ENCODE measurements around the gene CACNB4. TPM values are rescaled to one million over a fixed set of nuclear protein-coding genes. Genes with fewer than 3 reads are reported as not detected.

CACNB4 gene
- under 1 TPM; 0.47 to 0.64 TPM for total RNA-seq
- not detected for polyA plus RNA-seq

DNA sequence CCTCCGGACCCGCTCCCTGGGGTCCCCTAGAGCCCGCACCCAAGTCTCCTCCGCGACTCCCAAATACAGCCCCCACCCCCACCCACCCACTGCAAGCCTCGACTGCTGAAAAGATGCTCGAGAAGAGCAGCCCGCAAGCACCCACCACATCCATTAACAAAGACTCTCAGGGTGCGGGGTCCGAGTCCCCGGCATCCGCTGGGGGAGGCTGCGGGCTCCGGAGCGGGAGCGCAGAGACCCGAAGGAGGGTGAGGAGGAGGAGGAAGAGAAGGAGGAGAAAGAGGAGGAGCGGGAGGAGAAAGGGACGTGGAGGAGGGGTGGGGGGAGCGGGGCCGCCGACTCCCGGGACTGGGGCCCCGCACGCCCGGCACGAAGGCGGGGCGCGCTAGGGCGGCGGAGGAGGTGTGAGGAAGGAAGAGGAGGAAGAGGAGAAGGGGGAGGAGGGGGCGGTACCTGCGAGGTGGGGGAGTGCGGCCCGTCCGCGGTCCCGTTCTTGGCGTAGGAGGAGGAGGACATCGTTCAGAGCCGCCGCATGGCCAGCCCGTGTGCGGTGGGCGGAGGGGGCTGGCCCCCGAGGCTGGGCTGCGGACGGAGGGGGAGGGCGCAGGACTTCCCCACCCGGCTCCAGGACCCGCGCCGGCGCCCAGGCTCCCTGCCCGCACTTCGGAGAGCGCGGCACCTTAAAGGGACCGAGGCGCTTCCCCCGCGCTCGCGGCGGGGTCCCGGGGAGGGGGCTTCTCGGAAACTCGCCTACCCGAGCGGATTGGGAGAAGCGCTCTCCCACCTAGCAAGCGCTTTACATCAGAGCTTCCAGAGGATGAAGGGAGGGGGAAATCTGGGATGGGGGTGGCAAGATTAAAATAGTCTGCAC lies at the start of gene CACNB4:
TSS of gene CACNB4 (minus strand) at position 549 of the 871 bp plus-strand sequence.
- no peak for DNase-seq
- ChIA-PET POLR2A (ENCODE audit: partially characterized antibody) (no interaction called here), CTCF (ENCODE audit: partially characterized antibody) (no interaction called here)
- Mint-ChIP-seq H3K9me3 (no peaks in the 10 kb centered on the region), H3K4me1 (peaks cover 9 to 23% (median 17%) of the 10 kb centered on the region in 4 donors), H3K36me3 (peaks cover 0 to 5% of the 10 kb centered on the region in 2 donors), H3K27ac (peak within 1 kb of the TSS in 3 of 7 donors; percentile 43 to 72 (median 50)), H3K27me3 (peaks cover 30 to 32% of the 10 kb centered on the region in 2 donors), H3K4me3 (peak within 1 kb of the TSS; percentile 78 to 90 (median 88))
- Histone ChIP-seq H3K36me3 (ENCODE audit: insufficient read depth, low read length) (no peaks in the 10 kb centered on the region), H3K27ac (ENCODE audit: low read depth, low read length) (no peak within 1 kb of the TSS), H3K9me3 (ENCODE audit: control insufficient read depth in 1 of 2, low read length in 2 of 2) (no peaks in the 10 kb centered on the region), H3K4me3 (ENCODE audit: low read length in 2 of 2) (peak within 1 kb of the TSS in 1 of 2 donors; percentile 47), H3K27me3 (ENCODE audit: insufficient read depth, low read length) (peaks cover 36% of the 10 kb centered on the region), H3K4me1 (ENCODE audit: insufficient read depth, low read length) (peaks cover 16% of the 10 kb centered on the region)
- intact Hi-C loops (cut with micrococcal nuclease): no loop called here

DNA sequence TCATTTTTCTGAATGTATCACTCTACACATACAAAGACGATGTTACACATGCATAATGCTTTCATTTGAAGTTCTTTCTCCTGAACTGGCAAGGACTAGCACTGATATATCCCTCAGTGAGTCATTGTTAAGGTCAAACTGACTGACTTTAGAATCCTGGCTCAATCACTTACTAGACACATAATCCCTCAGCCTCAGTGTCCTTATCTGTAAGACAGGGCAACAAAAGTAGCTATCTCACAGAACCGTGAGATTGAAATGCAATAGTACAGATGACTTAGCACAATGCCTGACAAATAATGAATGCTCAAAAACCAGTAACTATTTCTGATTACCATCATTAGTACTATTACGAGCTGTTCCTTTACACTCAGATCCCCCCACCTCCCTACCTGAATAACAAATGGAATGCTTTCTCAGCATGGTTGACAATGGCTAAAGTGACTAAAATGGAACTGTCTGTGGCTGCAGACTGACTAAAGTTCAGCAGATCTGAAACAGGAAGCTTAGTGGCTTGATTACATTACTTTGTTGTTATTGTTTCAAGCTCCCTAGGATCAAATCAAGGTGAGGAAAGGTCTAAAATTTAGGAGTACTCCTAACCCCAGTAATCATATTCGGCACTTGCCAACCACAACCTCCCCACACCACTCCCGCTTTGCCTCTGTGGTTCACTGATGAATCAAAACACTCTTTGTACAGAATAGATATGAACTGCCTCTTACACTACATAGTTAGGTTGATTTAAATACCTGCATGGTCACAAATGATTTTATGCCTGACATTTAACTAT lies 35.8 kb upstream of the CACNB4 start:
- H3K9me3 ChIP-seq (ENCODE audit: control insufficient read depth in 1 of 2, low read length in 2 of 2): no peaks in the 10 kb centered on the region
- ChIA-PET POLR2A (ENCODE audit: partially characterized antibody) (no interaction called here), CTCF (ENCODE audit: partially characterized antibody) (no interaction called here)
- no peaks in the 10 kb centered on the region for H3K27me3 Mint-ChIP-seq
- H3K4me3 Mint-ChIP-seq: no peak overlapping the region
- intact Hi-C loops (cut with micrococcal nuclease): no loop called here
- H3K27ac ChIP-seq (ENCODE audit: low read depth, low read length): no peak overlapping the region
- no peaks in the 10 kb centered on the region for H3K9me3 Mint-ChIP-seq
- H3K27ac Mint-ChIP-seq: peak overlapping the region in 5 of 7 donors; percentile 3 to 73 (median 28)
- H3K4me3 ChIP-seq (ENCODE audit: low read length in 2 of 2): no peak overlapping the region
- no peak for DNase-seq
- no peaks in the 10 kb centered on the region for H3K36me3 ChIP-seq (ENCODE audit: insufficient read depth, low read length)
- no peaks in the 10 kb centered on the region for H3K4me1 ChIP-seq (ENCODE audit: insufficient read depth, low read length)
- peaks cover 0 to 10% (median 6%) of the 10 kb centered on the region in 4 donors for H3K4me1 Mint-ChIP-seq
- no peaks in the 10 kb centered on the region for H3K27me3 ChIP-seq (ENCODE audit: insufficient read depth, low read length)
- H3K36me3 Mint-ChIP-seq: peaks cover 21 to 29% of the 10 kb centered on the region in 2 donors

DNA sequence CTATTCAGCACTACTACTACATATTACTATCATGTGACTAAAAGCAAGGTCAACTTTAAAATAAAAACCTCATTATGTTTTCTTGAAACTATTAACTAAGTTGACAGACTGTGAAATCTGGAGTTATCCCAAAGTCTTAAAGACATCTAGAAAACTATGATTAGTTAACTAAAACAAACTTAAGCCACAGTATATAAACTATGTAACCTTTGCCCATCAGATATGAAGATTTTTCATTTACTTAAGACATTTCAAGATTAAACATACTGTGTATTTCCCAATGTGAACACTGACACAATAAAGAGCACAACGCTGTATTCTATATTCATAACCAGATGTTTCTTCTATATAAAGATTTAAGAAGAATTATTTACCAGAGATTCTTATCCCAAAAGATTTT lies 33.5 kb upstream of the CACNB4 start:
- H3K4me1 ChIP-seq (ENCODE audit: insufficient read depth, low read length): no peaks in the 10 kb centered on the region
- DNase-seq: no peak
- H3K27me3 ChIP-seq (ENCODE audit: insufficient read depth, low read length): no peaks in the 10 kb centered on the region
- Mint-ChIP-seq H3K27ac (no peak overlapping the region), H3K27me3 (no peaks in the 10 kb centered on the region), H3K36me3 (peaks cover 26 to 31% of the 10 kb centered on the region in 2 donors), H3K9me3 (no peaks in the 10 kb centered on the region), H3K4me3 (no peak overlapping the region), H3K4me1 (peaks cover 0 to 11% (median 6%) of the 10 kb centered on the region in 4 donors)
- ChIA-PET POLR2A (ENCODE audit: partially characterized antibody) (no interaction called here), CTCF (ENCODE audit: partially characterized antibody) (no interaction called here)
- H3K36me3 ChIP-seq (ENCODE audit: insufficient read depth, low read length): no peaks in the 10 kb centered on the region
- no peaks in the 10 kb centered on the region for H3K9me3 ChIP-seq (ENCODE audit: control insufficient read depth in 1 of 2, low read length in 2 of 2)
- H3K4me3 ChIP-seq (ENCODE audit: low read length in 2 of 2): no peak overlapping the region
- intact Hi-C loops (cut with micrococcal nuclease): no loop called here
- H3K27ac ChIP-seq (ENCODE audit: low read depth, low read length): no peak overlapping the region

DNA sequence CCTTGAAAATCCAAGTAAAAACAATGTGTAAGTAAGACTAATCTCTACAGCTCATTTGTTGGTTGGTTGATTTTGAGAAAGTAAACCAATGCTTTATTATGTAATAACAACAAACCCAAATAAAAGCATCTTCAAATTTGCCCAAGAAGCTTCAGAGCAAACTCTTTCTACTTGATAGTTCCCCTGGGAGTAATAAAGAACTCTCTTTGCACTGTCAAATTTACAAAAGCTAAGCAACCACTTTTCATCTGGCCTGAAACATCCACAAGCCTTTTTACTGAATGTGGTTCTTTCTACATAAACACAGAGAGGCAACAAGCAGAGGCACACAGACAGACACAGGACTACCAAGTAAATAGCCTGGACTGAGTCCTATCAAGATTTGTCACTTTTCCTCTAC lies 28.8 kb upstream of the CACNB4 start:
- no peaks in the 10 kb centered on the region for H3K27me3 Mint-ChIP-seq
- CTCF ChIA-PET (ENCODE audit: partially characterized antibody): no interaction called here
- DNase-seq: no peak
- Histone ChIP-seq H3K27me3 (ENCODE audit: insufficient read depth, low read length) (no peaks in the 10 kb centered on the region), H3K27ac (ENCODE audit: low read depth, low read length) (no peak overlapping the region), H3K36me3 (ENCODE audit: insufficient read depth, low read length) (no peaks in the 10 kb centered on the region), H3K9me3 (ENCODE audit: control insufficient read depth in 1 of 2, low read length in 2 of 2) (no peaks in the 10 kb centered on the region), H3K4me1 (ENCODE audit: insufficient read depth, low read length) (no peaks in the 10 kb centered on the region), H3K4me3 (ENCODE audit: low read length in 2 of 2) (no peak overlapping the region)
- peaks cover 42 to 53% of the 10 kb centered on the region in 2 donors for H3K36me3 Mint-ChIP-seq
- no peaks in the 10 kb centered on the region for H3K9me3 Mint-ChIP-seq
- intact Hi-C loops (cut with micrococcal nuclease): no loop called here
- peaks cover 0 to 3% (median under 1%) of the 10 kb centered on the region in 4 donors for H3K4me1 Mint-ChIP-seq
- POLR2A ChIA-PET (ENCODE audit: partially characterized antibody): no interaction called here
- no peak overlapping the region for H3K4me3 Mint-ChIP-seq
- H3K27ac Mint-ChIP-seq: no peak overlapping the region

DNA sequence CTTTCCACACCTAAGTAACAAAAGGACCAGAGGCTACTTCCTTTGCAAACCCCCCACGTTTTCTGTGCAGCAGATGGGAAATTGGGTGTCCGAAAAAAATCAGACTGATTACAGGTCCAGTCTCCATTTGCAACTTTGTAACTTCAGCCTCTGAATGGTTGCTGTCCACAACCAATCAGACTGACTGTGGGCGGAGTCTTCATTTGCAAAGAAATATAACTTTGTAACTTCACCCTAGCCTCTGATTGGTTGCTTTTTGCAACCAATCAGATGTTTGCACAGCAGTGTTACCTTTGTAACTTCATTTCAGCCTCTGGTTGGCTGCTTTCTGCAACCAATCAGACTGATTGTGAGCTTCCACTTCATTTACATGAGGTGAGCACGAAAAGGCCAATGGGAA lies 27.8 kb upstream of the CACNB4 start:
- Mint-ChIP-seq H3K36me3 (peaks cover 34 to 47% of the 10 kb centered on the region in 2 donors), H3K4me1 (peaks cover 0 to 3% (median under 1%) of the 10 kb centered on the region in 4 donors), H3K27ac (no peak overlapping the region), H3K4me3 (no peak overlapping the region), H3K9me3 (no peaks in the 10 kb centered on the region), H3K27me3 (no peaks in the 10 kb centered on the region)
- ChIA-PET CTCF (ENCODE audit: partially characterized antibody) (no interaction called here), POLR2A (ENCODE audit: partially characterized antibody) (no interaction called here)
- no peak for DNase-seq
- intact Hi-C loops (cut with micrococcal nuclease): no loop called here
- no peaks in the 10 kb centered on the region for H3K9me3 ChIP-seq (ENCODE audit: control insufficient read depth in 1 of 2, low read length in 2 of 2)
- no peak overlapping the region for H3K27ac ChIP-seq (ENCODE audit: low read depth, low read length)
- no peaks in the 10 kb centered on the region for H3K4me1 ChIP-seq (ENCODE audit: insufficient read depth, low read length)
- H3K27me3 ChIP-seq (ENCODE audit: insufficient read depth, low read length): no peaks in the 10 kb centered on the region
- H3K36me3 ChIP-seq (ENCODE audit: insufficient read depth, low read length): no peaks in the 10 kb centered on the region
- no peak overlapping the region for H3K4me3 ChIP-seq (ENCODE audit: low read length in 2 of 2)

DNA sequence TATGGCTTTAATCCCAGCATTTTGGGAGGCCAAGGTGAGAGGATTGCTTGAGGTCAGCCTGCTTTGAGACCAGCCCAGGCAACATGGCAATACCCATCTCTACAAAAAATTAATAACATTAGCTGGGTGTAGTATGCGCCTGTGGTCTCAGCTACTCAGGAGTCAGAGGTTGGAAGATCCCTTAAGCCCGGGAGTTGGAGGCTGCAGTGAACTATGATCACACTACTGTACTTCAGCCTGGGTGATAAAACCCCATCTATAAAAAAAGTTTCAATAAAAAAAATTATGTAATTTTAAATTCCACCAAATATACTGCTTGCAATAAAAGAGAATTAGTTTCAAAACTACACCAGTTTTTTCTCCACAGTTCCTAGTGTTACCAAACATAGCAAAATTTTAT lies 23.3 kb upstream of the CACNB4 start:
- H3K36me3 Mint-ChIP-seq: peaks cover 39 to 48% of the 10 kb centered on the region in 2 donors
- H3K9me3 Mint-ChIP-seq: no peaks in the 10 kb centered on the region
- DNase-seq: no peak
- no peak overlapping the region for H3K27ac Mint-ChIP-seq
- intact Hi-C loops (cut with micrococcal nuclease): no loop called here
- CTCF ChIA-PET (ENCODE audit: partially characterized antibody): no interaction called here
- Histone ChIP-seq H3K27me3 (ENCODE audit: insufficient read depth, low read length) (no peaks in the 10 kb centered on the region), H3K27ac (ENCODE audit: low read depth, low read length) (no peak overlapping the region), H3K4me3 (ENCODE audit: low read length in 2 of 2) (no peak overlapping the region), H3K9me3 (ENCODE audit: control insufficient read depth in 1 of 2, low read length in 2 of 2) (no peaks in the 10 kb centered on the region), H3K36me3 (ENCODE audit: insufficient read depth, low read length) (no peaks in the 10 kb centered on the region), H3K4me1 (ENCODE audit: insufficient read depth, low read length) (no peaks in the 10 kb centered on the region)
- peaks cover 0 to 2% (median under 1%) of the 10 kb centered on the region in 4 donors for H3K4me1 Mint-ChIP-seq
- no peaks in the 10 kb centered on the region for H3K27me3 Mint-ChIP-seq
- no peak overlapping the region for H3K4me3 Mint-ChIP-seq
- POLR2A ChIA-PET (ENCODE audit: partially characterized antibody): no interaction called here

DNA sequence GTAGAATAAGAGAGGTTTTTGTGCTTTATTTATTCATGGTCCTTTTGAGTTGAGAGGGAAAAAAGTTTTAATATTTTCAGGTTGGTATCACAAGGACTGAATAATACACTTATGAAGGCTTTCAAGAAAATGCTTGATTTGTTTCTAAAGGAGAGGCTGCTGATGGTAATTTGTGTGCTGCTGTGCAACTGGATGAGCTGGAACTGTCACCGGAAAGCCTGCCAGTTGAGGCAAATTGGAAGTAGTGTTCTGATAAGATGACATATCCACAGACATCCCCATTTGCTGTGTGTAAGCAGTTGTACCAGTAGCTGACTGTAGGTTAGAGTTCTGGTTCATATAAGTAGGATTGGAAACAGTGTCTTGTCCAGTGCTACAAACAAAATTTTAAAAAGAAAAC lies 21.6 kb upstream of the CACNB4 start:
- Histone ChIP-seq H3K27ac (ENCODE audit: low read depth, low read length) (no peak overlapping the region), H3K4me1 (ENCODE audit: insufficient read depth, low read length) (no peaks in the 10 kb centered on the region), H3K36me3 (ENCODE audit: insufficient read depth, low read length) (no peaks in the 10 kb centered on the region), H3K27me3 (ENCODE audit: insufficient read depth, low read length) (no peaks in the 10 kb centered on the region), H3K9me3 (ENCODE audit: control insufficient read depth in 1 of 2, low read length in 2 of 2) (no peaks in the 10 kb centered on the region), H3K4me3 (ENCODE audit: low read length in 2 of 2) (no peak overlapping the region)
- ChIA-PET CTCF (ENCODE audit: partially characterized antibody) (no interaction called here), POLR2A (ENCODE audit: partially characterized antibody) (no interaction called here)
- no peak for DNase-seq
- Mint-ChIP-seq H3K4me3 (no peak overlapping the region), H3K27me3 (no peaks in the 10 kb centered on the region), H3K36me3 (peaks cover 41 to 46% of the 10 kb centered on the region in 2 donors), H3K9me3 (no peaks in the 10 kb centered on the region), H3K27ac (peak overlapping the region in 1 of 7 donors; percentile 29), H3K4me1 (no peaks in the 10 kb centered on the region)
- intact Hi-C loops (cut with micrococcal nuclease): no loop called here
